Measurements from ENCODE around the gene ZNF580. TPM values are rescaled to one million over a fixed set of nuclear protein-coding genes. Genes with fewer than 3 reads are reported as not detected.

Gene ZNF580
- total and polyA plus RNA-seq, 2 of the 13 experiments (the other 11 are each of a cell fraction or from before 2014, with no cell fraction given): 4.4 to 6.0 TPM

- no peak for TF ChIP-seq DNMT3B (CRISPR knock-in tag; conservative IDR thresholded peaks at IDR 0.05)
- TF ChIP-seq ZNF510 (CRISPR knock-in tag; IDR thresholded peaks at IDR 0.05; ENCODE audit: low read depth): no peak
- peak; percentile 85 for TF ChIP-seq TAF1 (CRISPR knock-in tag; IDR thresholded peaks at IDR 0.05)
- no peak for TF ChIP-seq SP2 (CRISPR knock-in tag; IDR thresholded peaks at IDR 0.05)
- TF ChIP-seq ZNF3 (CRISPR knock-in tag; IDR thresholded peaks at IDR 0.05): no peak
- TF ChIP-seq PITX1 (CRISPR knock-in tag; IDR thresholded peaks at IDR 0.05): no peak
- TF ChIP-seq PATZ1 (CRISPR knock-in tag; IDR thresholded peaks at IDR 0.05): 0 out of 2 replicates have a peak, but pooled peaks have one; percentile 7
- 0 out of 2 replicates have a peak, but pooled peaks have one; percentile 21 for TF ChIP-seq ZNF329 (CRISPR knock-in tag; IDR thresholded peaks at IDR 0.05; ENCODE audit: low read depth)
- TF ChIP-seq NONO (IDR thresholded peaks at IDR 0.05): no peak
- TF ChIP-seq NONO (CRISPR knock-in tag; conservative IDR thresholded peaks at IDR 0.05): 0 out of 2 replicates have a peak, but pooled peaks have one; percentile 53
- TF ChIP-seq ZNF652 (CRISPR knock-in tag; IDR thresholded peaks at IDR 0.05; ENCODE audit: borderline replicate concordance, low read depth): no peak
- TF ChIP-seq ZNF446 (CRISPR knock-in tag; IDR thresholded peaks at IDR 0.05): no peak
- no peak for TF ChIP-seq ZNF280B (CRISPR knock-in tag; IDR thresholded peaks at IDR 0.05; ENCODE audit: borderline replicate concordance)
- no peak for TF ChIP-seq ZBTB26 (CRISPR knock-in tag; IDR thresholded peaks at IDR 0.05; ENCODE audit: borderline replicate concordance)
- TF ChIP-seq ZSCAN25 (CRISPR knock-in tag; IDR thresholded peaks at IDR 0.05): no peak
- TF ChIP-seq SIX1 (CRISPR knock-in tag; IDR thresholded peaks at IDR 0.05; ENCODE audit: borderline replicate concordance): no peak
- no peak for TF ChIP-seq ZNF775 (CRISPR knock-in tag; IDR thresholded peaks at IDR 0.05; ENCODE audit: borderline replicate concordance)
Measured at GRCh38 chr19:55624109-55625003, 16.4 kb upstream of the ZNF580 start, which contains the start of gene ZNF784 (continued).
